Fibroblast of mammary gland (primary cell): ENCODE measurements around the gene RTCB.
"Not testable (repeated sequence)": the region's sequence is repeated elsewhere in the genome, so short reads cannot be mapped to it uniquely, and the experiment has no call there.

Experiments
- DNase-seq: peaks from one replicate; pipeline ENCODE4 v3.0.0-alpha.2; 2010; ENCODE audit warnings: low read depth
- H3K4me3 ChIP-seq: 2 replicates; pipeline ENCODE4 v1.5.1; 2011; ENCODE audit warnings: low read depth, mild to moderate bottlenecking, low read length, moderate library complexity; ENCODE audit not compliant: control insufficient read depth
- TF ChIP-seq, protein P1 (sequence below): conservative IDR thresholded peaks from 2 replicates; pipeline ENCODE4 v1.5.1; 2011; ENCODE audit warnings: low read depth, low read length, inconsistent platforms; ENCODE audit not compliant: control insufficient read depth, insufficient read depth

The RTCB gene

DNA sequence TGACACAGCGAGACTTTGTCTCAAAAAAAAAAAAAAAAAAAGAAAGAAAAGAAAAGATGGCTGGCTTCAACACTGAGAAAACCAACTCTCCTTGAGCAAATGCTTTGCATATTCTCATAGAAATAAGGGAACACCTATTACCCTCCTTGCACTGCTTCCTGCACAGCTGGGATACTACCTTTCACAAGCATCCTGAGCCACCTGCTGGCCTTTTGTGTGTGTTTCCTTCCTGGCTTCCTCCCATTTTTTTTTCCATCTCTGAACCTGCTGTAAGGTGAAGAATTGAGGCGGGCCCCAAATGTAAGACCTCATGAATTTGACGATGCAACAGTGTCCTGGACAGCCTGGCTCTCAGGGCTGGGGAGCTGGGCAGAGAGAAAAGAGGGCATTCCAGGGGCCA, 56.3 kb downstream of the RTCB start:
- no peak for DNase-seq
- TF ChIP-seq, protein P1, sequence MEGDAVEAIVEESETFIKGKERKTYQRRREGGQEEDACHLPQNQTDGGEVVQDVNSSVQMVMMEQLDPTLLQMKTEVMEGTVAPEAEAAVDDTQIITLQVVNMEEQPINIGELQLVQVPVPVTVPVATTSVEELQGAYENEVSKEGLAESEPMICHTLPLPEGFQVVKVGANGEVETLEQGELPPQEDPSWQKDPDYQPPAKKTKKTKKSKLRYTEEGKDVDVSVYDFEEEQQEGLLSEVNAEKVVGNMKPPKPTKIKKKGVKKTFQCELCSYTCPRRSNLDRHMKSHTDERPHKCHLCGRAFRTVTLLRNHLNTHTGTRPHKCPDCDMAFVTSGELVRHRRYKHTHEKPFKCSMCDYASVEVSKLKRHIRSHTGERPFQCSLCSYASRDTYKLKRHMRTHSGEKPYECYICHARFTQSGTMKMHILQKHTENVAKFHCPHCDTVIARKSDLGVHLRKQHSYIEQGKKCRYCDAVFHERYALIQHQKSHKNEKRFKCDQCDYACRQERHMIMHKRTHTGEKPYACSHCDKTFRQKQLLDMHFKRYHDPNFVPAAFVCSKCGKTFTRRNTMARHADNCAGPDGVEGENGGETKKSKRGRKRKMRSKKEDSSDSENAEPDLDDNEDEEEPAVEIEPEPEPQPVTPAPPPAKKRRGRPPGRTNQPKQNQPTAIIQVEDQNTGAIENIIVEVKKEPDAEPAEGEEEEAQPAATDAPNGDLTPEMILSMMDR, result no peak
- H3K4me3 ChIP-seq, result no peak overlapping the region

DNA sequence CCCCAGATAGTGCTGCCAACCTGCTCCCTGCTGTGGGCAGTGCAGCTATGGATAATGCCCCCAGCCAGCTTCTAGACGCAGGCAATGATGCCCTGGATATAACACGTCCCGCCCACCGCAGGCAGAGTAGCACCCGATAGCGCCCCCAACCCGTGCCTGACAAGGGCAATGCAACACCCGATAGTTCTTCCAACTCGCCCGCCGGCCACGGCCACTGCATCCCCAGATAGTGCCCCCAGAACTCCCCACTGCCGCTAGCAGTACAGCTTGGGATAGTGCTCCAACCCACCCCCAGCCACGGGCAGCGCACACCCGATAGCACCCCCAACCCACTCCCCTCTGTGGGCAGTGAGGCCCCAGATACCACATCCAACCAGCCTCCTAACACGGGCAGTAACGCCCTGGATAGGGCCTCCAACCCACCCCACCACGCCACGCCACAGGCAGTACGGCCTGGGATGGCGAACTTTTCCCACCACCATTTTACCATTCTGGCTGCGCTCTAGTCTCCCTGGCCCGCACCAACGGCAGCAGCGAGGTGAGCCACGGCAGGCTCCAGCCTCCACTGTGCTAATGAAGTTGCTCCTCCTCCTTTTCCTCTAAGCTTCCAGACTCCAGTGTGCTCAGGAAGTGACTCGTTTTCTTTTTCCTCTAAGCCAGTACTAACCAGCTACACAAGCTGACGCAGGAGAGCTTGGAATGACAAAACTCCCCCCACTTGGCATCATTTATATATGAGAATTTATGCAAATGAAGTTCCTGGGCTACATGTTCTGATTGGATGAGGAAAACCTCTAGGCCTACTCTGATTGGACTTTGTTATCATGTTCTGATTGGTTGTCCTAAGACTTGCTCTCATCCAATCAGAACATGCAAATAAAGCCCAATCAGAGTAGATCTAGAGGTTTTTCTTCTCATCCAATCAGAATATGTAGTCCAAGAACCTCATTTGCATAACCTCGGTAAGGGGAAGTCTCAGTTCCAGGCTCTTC, 57.4 kb downstream of the RTCB start:
- TF ChIP-seq, protein P1, result no peak
- peak; percentile 71 for DNase-seq
- no peak overlapping the region for H3K4me3 ChIP-seq

DNA sequence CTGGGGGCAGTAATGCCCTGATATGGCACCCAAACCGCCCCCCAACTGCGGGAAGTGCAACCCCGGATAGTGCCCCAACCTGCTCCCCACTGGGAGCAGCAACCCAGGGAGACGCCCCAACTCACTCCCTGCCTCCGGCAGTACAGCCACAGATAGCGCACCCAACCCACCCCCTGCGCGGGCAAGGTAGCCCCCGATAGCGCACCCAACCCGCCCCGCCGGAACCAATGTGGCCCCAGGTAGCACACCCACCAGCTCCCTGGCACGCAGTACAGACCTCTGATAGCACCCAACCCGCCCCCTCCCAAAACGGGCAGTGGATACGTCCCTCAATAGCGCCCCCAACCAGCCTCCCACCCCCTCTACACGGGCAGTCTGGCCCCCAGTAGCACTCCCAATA, 58.2 kb downstream of the RTCB start:
- no peak for DNase-seq
- no peak overlapping the region for H3K4me3 ChIP-seq
- TF ChIP-seq, protein P1, result no peak

DNA sequence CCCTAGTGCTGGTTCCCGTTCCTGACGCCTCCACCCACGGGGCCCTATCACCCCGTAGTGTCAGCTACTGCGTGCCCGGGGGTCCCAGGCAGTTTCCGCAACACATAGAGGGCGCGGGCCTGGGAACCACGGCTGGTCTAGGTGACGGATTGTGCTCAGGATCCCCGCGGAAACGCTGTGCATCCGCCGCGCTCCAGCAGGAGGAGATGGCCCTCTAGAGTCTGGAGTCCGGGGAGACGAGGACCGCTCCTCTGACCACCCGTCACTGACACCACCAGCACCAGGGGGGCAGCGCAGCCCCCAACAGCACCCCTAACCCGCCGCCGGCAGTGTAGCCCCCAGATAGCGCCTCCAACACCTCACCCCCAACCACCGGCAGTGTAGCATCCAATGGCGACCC, 58.8 kb downstream of the RTCB start:
- TF ChIP-seq, protein P1, result no peak
- H3K4me3 ChIP-seq, result no peak overlapping the region
- DNase-seq, result no peak

DNA sequence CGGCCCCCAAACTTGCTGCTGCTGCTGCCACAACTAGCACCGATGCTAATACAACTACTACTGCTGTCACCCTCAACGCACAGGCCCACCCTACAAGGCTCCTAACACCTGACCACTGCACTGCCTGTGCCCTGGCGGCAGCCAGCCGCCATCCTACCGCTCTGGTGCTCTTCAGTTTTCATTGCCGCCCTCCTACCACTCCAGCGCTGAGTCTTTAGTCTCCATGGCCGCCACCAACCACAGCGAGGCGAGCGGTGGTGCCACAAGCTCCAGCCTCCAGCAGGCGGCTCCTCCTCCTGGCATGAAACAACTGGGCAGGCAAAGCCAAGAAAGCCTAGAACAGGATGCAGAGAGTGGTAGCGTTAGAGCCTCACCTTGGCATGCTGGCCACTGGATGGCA, 59.4 kb downstream of the RTCB start:
- no peak for DNase-seq
- no peak overlapping the region for H3K4me3 ChIP-seq
- TF ChIP-seq, protein P1, result no peak

DNA sequence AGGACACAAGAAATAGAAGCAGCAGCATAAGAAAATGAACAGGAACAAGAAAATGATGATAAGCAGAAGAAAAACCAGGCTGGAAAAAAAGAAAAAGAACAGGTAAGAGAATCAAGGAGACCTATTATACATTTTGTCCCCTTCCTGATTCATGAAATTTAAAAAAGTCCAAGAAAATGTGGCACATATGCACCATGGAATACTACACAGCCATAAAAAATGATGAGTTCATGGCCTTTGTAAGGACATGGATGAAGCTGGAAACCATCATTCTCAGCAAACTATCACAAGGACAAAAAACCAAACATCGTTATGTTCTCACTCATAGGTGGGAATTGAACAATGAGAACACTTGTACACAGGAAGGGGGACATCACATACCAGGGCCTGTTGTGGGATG, 60.2 kb downstream of the RTCB start:
- not testable (repeated sequence) for H3K4me3 ChIP-seq, DNase-seq

DNA sequence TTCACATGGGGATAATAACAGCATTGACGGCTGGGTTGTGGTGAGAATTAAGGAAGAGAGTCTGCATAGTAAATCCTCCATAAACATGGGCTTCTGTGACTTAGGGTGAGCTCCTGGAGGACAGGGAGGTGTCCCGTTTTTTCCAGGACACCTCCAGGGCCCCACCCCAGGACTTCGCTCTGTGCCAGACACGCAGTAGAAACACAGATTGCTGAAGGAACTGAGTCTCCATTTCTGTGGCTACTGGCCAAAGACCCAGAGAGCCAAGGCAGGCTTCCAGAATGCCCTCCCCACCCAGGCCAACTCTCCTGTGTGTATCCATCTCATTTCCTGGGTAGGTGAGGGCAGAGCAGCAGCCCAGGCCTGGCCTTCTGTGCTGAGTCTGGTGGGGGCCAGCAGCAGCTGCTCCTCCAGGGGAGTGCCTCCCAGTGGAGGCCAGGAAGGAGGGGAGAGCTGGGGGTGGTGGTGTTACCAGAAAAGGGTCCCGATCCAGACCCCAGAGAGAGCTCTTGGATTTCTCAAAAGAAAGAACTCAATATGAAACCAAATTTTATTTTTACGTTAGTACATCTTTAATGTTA, 63.9 kb downstream of the RTCB start:
- no peak overlapping the region for H3K4me3 ChIP-seq
- no peak for DNase-seq
- TF ChIP-seq, protein P1, result no peak
